GDM1 (cell line): ENCODE data around the gene TIGIT.

Experiments
- DNase-seq: peaks from one replicate; lab custom pipeline; 2025; lab: John Stamatoyannopoulos, UW

The TIGIT gene

DNA sequence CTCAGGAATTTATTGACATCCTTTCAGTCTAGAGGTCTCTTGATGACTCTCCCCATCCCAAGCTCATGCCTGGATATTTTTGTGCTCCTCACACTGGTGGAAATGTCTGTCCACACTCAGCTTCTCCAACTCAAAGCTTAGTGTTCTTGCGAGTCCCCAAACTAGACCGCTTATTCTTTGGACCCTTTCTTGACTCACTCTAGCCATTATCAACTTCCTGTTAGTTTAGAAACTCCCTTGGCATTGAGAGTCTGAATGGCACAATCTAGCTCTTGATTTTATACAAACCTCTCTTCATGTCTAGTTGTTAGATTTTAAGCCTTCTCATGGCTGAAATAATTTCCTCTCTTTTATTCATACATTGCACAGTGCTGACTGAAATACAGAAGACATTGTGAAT lies 19.6 kb downstream of the TIGIT start:
- DNase-seq, result no peak

DNA sequence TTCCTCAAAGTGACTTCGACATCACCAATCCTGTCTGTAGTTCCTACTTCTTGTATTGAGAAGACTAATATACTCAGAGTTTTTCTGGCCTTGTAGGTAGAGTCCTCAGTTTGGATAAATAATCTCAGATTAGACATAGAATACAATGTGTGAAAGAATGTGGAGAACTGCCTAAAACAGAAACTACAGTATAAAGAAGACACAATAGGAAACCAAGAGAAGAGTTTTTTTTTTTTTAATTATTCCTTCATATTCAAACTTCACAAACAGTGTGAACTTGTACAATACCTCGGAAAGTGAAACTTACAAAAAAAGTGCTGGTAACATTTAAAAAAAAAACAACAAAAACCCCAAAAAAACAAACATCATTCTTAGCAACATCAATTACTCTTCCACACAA lies 20.5 kb downstream of the TIGIT start:
- no peak for DNase-seq

DNA sequence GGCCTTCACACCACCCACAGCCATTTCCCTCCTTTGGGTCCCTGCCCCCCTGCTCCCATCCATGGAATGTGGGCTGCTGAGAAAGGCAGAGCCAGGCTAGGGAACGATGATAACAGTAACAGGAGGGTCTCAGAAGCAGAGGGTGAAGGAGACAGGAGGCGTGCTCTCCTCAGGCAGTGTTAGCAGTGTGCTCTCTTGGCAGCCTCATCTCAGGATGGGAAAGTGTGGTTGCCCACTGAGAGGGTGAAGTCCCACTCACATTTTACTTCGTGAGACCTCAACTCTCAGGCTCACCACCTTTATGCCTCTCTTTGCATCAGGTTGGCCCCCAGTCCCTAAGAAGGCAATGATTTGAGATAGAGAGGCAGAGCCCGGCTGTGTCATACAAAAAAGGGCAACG lies 24.5 kb downstream of the TIGIT start:
- no peak for DNase-seq

DNA sequence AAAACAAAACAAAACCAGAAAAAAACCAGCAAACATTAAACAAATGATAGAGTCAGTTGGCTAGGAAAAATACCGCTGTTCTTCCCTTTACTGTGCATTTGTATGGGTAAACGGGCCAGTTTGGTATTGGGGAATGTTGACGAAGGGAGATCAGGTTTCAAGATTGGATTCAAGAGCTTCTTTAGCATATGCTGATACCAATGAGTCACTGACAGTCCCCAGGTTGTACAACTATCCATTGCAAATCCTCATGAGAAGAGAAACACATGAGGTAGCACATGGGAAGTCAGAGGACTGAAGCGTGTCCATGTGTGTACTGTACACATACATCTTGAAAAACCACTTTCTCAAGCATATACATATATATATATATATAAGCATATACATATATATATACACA lies 25.6 kb downstream of the TIGIT start:
- DNase-seq, result no peak

DNA sequence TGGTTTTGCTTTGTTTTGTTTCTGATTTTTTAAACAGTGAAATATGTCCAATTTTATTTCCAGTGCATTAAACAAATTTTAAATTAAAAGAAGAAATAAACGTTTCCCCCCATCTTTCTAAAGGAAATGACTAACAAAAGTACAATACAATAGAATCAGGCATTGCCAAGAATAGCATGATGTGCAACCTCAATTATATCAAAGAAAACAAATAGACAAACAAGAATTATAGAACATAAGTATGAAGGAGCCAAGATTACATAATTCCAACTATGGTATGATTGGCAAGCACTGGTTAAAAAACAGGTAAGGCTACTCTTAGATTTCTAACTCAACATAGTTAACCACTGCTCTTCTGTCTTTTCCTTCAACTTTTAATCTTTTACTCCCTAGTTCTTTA lies 26.4 kb downstream of the TIGIT start:
- DNase-seq, result no peak

DNA sequence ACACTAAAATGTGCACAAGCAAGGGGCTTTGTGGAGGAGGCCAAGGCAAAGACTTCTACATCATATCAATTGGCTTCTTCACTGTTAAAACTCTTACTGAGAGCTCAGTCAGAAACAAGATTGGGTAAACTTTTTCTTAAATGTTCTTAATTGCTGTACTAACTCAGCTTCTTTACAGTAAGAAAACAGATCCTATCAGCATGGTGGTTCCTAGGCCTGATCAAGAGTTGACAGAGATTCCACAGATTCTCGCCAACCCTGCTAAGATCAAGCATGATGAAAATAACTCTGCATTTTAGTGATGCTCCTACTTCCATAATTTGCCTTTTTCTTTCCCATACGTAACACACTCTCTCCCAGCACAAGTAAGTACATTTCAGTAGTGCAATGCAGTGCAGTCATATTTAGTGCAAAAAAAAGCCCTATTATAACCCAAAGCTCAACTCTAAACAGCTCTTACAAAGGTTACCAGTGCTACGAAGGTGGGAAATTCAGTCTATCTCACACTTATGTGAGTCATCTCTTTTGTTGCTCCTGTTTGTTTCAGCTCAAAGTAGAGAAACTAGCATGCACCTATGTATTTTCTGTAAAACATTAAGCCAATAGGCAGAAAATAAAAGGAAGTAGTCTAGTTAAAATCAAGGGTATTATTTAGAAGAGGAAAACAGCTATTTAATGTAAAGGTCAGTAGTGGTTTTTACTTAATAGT lies 29.9 kb downstream of the TIGIT start:
- no peak for DNase-seq

DNA sequence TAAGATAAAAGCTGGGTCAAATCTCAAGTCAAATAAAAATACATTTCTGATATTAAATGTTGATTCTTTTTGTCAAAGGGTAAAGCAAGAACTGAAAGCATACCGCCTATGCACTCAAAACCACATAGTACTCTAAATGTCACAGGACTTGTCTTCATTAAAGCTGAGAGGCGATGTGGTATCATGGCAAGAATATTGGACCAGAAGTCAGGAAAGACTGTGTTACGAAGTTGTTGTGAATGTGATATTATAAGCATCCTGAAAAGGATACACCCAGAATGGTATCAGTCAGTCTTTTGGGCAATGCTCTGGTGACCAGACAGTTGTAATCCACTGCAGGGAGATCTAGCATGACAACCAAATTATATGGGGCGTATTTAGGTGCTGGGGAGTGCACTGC lies 33.8 kb downstream of the TIGIT start:
- no peak for DNase-seq

DNA sequence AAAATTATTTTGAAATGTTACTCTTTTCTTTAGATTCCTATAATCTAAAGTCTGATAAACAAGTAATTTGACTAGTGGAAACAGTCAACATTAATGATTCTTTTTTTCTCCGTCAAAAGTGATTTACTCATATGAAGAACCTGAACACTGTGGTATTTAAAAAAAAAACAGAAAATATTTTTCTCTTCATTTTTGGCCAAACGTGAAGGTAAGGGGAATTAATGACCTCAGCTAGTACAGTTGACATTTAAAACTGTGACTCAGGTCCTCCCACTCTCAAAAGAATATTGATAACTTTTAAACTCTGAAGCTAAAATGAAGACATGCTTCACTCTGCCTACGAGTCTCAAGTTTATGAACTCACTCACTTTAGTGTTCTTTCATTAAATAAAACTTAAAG lies 34.5 kb downstream of the TIGIT start:
- DNase-seq, result no peak

DNA sequence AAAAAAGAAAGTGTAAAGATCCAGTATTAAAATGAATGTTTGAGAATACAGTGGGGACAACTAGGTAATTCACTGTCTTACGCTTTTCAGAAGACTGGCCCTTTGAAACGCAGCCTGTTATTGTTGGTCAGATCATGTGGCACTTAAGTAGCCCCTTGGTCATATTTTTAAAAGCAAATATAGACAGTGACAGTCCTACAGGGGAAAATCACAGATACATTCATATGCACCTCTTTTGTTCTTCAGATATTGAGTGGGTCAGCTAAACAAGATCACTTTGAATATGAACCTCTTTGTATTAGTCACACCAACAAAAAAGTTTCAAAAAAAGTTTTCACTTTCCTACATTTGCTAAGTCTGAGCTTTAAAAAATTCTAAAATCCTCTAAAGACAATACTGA lies 36.0 kb downstream of the TIGIT start:
- DNase-seq, result no peak

DNA sequence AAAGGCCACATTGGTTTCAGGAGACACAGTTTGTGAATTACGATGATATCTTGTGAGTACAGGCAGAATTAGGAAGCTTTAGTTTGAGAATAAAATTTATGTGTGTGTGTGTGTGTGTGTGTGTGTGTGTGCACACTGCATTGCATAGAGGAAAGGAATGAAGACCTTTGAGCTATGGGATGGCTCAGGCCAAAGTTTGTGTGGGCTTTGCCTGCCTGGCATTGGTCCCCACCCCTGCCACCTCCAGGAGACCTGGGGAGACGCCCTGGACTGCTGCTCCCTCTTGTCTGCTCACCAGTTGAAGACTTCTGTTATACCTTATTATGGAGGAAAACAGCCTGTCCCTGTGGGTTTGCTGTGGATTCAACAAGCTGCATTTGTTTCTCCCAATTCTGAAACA lies 37.2 kb downstream of the TIGIT start:
- DNase-seq, result no peak

DNA sequence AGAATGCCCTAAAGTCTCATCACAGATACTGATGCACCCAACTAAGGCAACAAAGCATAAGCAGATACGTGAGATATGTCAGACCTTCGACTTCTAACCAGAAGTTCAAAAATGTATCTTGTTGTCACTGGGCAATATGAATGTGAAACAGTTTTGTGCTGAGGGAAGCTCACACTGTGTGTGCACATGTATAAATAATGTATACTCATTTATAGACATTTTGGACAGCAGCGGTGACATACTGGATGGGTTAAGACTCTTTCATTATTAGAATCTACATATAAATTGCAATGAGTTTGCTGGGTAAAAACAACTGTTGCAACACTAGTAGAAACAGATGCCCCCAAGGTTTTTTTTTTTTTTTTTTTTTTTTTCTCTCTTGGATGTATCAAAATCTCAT lies 37.9 kb downstream of the TIGIT start:
- DNase-seq, result no peak

DNA sequence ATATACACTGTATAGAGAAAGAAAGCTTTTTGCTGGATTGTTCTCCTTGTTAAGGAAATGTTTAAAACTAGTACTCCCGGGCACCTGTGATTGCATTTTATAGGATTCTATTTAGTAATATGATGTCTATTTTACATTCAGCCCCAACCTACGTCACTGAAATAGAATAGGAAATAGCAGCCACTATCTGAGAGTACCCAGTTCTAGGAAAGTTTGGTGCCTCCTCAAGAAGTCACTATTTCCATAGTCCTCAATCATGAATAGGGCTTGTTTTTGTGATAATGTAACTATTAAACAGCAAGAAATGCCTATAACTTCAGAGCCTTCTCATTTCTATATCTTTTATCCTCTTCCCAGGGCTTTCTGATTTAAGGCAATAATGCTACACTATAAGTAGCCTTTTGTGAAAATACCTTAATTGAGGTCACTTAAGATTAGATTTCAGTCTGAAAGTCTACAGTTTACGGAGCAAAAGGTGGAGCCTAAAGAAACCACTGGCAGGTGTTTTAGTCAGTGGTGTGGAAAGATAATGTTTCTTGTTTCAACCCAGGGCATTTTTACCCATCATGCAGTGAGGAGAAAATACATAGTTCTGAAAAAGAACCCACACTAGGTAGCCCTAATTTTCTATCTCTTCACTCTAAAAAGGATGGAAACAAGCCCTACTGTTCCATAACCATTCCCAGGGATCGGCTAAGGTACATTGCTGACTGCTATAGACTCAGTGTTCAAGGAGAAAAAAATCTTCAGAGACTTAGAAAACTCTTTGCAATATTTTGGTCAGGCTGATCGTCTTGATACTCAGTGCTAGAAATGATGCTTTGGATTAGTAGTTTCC lies 38.7 kb downstream of the TIGIT start:
- DNase-seq, result no peak

DNA sequence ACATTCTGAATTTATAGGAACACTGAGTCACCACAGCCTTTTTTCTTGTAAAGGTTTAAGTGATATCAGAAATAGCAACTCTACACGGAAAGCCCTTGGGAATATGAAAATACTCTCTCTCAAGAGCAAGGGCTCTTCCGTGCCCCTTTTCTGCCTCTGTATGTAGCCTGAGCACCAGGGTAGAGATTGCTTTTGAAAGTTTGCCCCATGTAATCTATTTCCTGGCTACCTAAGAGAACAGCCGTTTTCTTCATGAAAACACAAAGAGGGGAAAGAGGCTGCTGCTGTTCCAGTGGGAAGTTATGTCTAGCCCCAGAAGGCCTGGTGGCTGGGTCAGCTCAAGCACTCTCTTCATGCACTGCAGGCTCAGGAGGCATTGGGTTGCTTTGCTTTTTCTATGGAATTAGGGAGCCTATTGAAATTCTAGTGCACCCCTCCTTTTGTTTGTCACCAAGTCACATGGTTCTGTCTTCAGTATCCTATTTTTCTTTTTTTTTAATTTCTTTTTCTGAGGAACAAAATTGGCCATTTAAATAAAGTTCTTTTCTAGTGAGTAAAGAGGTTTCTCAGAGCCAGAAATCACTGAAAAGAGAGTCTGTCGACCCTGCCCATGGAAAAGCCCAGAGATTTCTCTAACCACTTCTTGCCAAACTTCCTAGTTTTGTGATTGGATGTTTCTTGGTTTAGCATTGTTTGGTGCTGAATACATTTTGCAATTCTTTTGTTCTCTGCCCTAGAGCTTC lies 39.5 kb downstream of the TIGIT start:
- no peak for DNase-seq

DNA sequence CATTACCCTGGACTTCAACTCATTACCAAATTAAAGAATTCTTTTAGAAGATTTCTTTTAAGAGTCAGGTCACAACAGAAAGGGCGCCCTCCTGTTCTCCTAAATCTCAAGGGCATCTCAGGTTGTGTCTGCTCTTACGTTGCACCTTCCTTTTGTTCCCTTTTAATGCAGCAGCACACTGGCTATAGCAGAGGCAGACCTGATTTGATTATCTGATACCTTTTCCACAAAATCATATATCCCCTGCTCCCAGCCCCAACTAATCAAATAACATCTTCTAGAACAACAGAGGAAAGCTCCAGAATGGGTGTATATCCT lies 40.1 kb downstream of the TIGIT start:
- no peak for DNase-seq

DNA sequence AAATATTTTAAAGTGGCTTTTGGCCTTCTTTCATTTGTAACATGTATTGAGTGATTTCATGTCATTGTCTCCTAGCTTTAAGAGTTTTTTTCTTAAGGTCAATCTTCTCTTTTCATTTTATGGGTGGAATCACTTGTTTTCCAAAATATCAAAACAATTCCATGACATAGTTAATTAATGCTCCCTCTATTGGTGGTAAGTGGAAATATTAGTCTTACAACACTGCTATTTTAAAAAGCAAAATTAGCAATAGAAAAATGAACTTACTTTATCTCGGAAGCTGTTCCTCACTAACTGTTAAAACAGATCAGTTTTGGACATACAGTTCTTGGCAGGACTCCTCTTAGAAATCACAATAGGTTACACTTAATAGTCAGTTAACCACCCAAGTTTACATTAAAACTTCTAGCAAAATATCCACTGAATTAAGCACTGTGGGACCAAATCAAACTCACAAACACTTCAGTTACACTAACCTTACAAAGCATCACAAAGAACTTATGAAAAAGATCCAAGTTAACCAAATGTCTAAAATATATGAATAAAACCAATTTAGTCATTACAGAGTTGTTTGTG lies 42.4 kb downstream of the TIGIT start:
- DNase-seq, result no peak

DNA sequence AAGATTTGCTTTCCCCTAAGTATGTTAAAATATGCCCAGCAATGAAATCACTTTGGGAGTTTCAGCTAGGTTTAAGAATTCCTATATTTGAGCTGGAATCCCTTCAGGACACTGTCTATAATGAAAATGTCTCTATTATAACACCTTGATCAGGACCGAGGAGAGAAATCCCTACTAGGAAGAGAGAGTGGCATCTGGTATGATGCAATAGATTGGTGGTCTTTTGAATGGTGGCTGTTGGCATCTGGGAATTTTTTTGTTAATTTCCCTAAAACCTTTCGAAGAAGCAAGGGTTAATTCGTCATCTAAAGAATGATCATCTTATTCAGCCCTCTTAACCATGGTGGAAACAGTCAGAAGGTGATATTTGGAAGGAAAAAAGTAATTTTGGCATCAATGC lies 43.0 kb downstream of the TIGIT start:
- no peak for DNase-seq

DNA sequence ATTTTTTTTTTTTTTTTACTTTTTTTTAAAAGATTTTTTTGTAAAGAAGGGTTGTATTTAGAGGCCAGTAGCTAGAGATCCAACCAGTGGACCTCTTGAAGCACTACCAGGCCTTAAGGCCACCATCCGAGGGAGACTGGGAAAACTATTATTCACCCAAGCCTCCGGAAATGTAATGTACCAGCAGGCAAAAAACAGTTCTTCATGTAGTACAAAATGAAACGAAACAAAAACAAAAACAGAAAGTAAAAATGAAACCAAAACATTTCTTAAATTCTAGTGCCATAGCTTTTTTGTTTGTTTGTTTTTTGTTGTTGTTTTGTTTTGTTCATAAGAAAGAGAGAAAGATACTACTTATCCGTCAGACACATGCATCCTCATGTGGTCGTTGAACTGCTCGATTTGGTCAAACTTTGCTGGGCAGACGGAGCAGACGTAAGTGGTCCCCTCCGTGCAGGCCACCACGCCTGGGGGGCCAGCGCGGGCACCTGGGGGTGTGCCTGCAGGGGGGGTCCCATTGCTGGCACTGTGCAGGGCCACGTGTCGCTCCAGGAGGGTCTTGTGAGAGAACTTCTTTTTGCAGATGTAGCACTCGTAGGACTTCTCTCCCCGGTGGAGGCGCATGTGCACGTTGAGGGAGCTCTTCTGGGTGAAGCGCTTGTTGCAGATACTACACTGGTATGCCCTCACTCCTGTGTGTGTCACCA lies 45.0 kb downstream of the TIGIT start:
- DNase-seq, result no peak

DNA sequence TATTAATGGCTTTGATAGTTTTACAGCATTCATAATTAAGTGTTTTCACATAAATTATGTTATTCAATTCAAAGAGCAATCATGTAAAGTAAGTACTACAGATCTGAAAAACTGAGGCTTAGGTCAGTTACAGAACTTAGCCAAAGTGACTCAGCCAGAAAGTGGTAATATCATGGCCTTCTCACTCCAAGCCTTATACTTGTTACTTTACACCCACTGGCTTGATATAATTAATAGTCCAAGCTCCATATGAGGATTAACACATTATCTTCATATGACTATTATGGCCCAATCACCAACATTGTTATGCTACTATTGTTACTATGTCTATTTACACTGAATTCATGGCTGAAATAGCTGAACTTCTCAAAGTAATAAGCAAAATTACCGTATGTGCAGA lies 50.7 kb downstream of the TIGIT start:
- no peak for DNase-seq

DNA sequence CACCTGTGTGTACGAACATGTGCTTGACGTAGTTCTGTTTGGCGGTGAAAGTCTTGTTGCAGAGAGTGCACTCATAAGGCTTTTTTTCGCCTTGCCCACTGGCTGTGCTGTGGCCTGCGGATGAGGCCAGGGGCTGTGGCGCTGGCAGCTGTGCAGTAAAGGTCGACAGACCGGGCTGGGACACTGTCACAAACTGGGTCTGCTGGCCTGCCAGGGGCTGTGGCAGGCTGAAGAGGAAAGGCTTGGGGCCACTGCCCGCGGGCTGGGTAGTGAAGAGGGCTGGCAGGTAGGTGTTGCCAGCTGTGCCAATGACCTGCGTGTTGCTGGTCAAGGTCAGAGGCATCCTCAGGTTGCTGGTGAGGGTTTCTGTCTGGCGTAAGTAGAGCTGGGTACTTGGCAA lies 56.4 kb downstream of the TIGIT start:
- DNase-seq, result no peak

DNA sequence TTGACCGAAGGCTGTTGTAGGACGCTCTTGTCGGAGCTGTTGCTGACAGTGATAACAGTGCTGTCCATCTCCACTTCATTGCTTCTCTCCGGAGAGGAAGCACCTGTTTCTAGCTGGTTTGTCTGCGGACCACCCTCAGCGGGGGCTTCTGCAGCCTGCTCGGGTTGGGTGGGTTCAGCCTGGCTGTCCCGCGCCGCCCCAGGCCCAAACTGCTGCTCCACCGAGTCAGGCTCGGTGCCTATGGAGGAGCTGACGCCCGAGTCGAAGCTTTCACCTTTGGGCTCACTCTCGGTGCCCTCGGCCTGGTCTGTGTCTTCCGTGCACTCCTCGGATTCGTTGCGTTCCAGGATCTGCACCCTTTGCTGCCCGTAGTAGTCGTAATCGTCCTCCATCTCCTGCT lies 56.9 kb downstream of the TIGIT start:
- no peak for DNase-seq

DNA sequence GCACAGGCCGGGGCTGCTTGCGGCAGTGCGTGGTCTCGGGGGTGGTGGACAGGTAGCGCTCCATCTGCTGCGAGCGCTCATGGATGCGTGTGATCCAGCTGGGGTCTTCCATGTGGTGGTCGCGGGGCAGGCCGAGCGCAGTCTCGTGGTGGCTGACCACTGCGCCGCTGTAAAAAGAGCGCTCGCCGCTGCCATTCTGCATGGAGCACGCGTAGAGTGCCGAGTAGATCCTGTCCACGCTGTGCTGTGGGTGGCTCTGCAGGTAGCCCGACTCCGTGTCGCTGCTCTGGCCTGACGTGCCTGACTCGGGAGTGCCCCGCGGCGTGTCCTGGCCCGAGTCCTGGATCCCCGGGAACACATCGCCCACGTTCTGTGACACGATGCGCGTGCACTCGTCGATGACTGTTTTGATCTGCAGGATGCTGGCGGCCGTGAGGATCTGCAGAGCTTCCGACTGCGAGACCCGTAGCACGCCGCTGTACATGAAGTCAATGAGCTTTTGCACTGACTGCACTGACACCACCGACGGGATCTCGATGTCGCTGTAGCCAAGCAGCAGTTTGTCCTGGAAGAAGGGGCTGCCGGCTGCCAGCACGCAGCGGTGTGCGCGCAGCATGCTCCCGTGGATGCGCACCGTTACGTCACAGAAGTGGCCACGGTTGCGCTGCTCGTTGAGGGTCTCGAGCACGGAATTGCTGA lies 57.4 kb downstream of the TIGIT start:
- DNase-seq, result no peak

DNA sequence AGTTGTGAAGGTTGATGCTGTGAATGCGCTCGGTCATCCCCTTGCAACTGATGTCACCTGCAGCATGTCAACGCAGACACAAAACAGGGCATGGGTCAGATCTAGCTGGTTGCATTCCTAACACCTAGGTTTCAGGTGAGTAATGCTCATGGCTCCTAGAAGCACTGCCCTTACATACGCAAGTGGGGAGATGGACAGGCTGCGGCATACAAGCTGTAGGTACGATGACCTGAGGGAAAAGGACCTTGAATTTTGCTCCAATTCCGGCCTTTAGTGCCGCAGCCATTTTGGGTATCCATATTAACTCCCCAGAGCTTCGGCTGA lies 58.0 kb downstream of the TIGIT start:
- DNase-seq, result no peak
